OCI-LY7 (cell line): ENCODE data around the gene CSNK1D.

ENCODE experiments used
- CTCF ChIP-seq: fragments of 200-600 bp; sonication (generic); conservative IDR thresholded peaks from 2 replicates; pipeline ENCODE4 v1.5.1; 2014; ENCODE audit warnings: mild to moderate bottlenecking, antibody characterized with exemption, low read length, moderate library complexity, mixed read lengths
- EZH2phosphoT487 ChIP-seq: fragments of 200-600 bp; sonication (generic); IDR thresholded peaks from 2 replicates; pipeline ENCODE4 v1.6.1; 2018; ENCODE audit warnings: low read depth, borderline replicate concordance, mild to moderate bottlenecking, mixed run types, antibody characterized with exemption, low read length, moderate library complexity, mixed read lengths

- TF ChIP-seq CTCF (no peak), EZH2phosphoT487 (no peak)
Measured at GRCh38 chr17:82215972-82216300, 57.6 kb downstream of the CSNK1D start.
